ENCODE measurements around the gene NFKB1. TPM values are rescaled to one million over a fixed set of nuclear protein-coding genes. Genes with fewer than 3 reads are reported as not detected.

NFKB1 gene
- polyA plus RNA-seq, 1 donor (not counting 4 experiments of a cell fraction or from before 2014, with no cell fraction given), result 21.8 TPM

- DNase-seq (ENCODE audit: low read depth, low spot score) (no peak), FAIRE-seq (no peak)
- Histone ChIP-seq H3K9ac (ENCODE audit: control insufficient read depth, extremely low read depth, insufficient read depth, low read length) (no peak overlapping the region), H2AFZ (ENCODE audit: control insufficient read depth, low read length) (no peak overlapping the region), H3K4me2 (ENCODE audit: control insufficient read depth, extremely low read depth, insufficient read depth, low read depth, low read length) (no peak overlapping the region), H4K20me1 (ENCODE audit: control insufficient read depth, extremely low read depth, insufficient read depth, low read length) (no peaks in the 10 kb centered on the region), H3K4me3 (ENCODE audit: control insufficient read depth in 2 of 3, extremely low read depth in 1 of 3, insufficient read depth in 2 of 3, low read depth in 1 of 3, low read length in 3 of 3) (no peak overlapping the region), H3K36me3 (ENCODE audit: control insufficient read depth in 2 of 2, extremely low read depth in 1 of 2, insufficient read depth in 2 of 2, low read length in 2 of 2) (no peaks in the 10 kb centered on the region), H3K4me1 (ENCODE audit: control insufficient read depth, extremely low read depth, insufficient read depth, low read length) (no peaks in the 10 kb centered on the region), H3K27me3 (ENCODE audit: control insufficient read depth, extremely low read depth, insufficient read depth, low read length) (no peaks in the 10 kb centered on the region), H3K9me1 (ENCODE audit: control insufficient read depth, extremely low read depth, insufficient read depth, low read length) (no peaks in the 10 kb centered on the region), H3K27ac (ENCODE audit: control insufficient read depth, insufficient read depth, low read length) (no peak overlapping the region), H3K9me3 (ENCODE audit: control insufficient read depth, low read depth, low read length) (no peaks in the 10 kb centered on the region), H3K79me2 (ENCODE audit: control insufficient read depth, insufficient read depth, low read length) (no peaks in the 10 kb centered on the region)
- no peak for TF ChIP-seq CTCF (optimal IDR thresholded peaks at IDR 0.05 in 1 of 3, IDR thresholded peaks at IDR 0.05 in 1 of 3, conservative IDR thresholded peaks at IDR 0.05 in 1 of 3; ENCODE audit: extremely low read depth in 1 of 3, insufficient read depth in 2 of 3, low read length in 3 of 3)
- no peak for TF ChIP-seq EZH2 (IDR thresholded peaks at IDR 0.05; ENCODE audit: low read length)
- dilution Hi-C loops (cut with MboI; ENCODE audit: extremely low pct_ligation_motif_present, low sequenced_read_pairs), result no loop called here
Measured at GRCh38 chr4:102454981-102455685, 46.0 kb upstream of the NFKB1 start.

GRCh38 chr4:102455750-102456149, 45.4 kb upstream of the NFKB1 start:
- no peaks in the 10 kb centered on the region for H3K79me2 ChIP-seq (ENCODE audit: control insufficient read depth, insufficient read depth, low read length)
- H3K9ac ChIP-seq (ENCODE audit: control insufficient read depth, extremely low read depth, insufficient read depth, low read length), result no peak overlapping the region
- H3K27me3 ChIP-seq (ENCODE audit: control insufficient read depth, extremely low read depth, insufficient read depth, low read length), result no peaks in the 10 kb centered on the region
- no peaks in the 10 kb centered on the region for H3K9me1 ChIP-seq (ENCODE audit: control insufficient read depth, extremely low read depth, insufficient read depth, low read length)
- no peak overlapping the region for H3K4me3 ChIP-seq (ENCODE audit: control insufficient read depth in 2 of 3, extremely low read depth in 1 of 3, insufficient read depth in 2 of 3, low read depth in 1 of 3, low read length in 3 of 3)
- TF ChIP-seq EZH2 (IDR thresholded peaks at IDR 0.05; ENCODE audit: low read length) (no peak), CTCF (optimal IDR thresholded peaks at IDR 0.05 in 1 of 3, IDR thresholded peaks at IDR 0.05 in 1 of 3, conservative IDR thresholded peaks at IDR 0.05 in 1 of 3; ENCODE audit: extremely low read depth in 1 of 3, insufficient read depth in 2 of 3, low read length in 3 of 3) (no peak)
- no peaks in the 10 kb centered on the region for H4K20me1 ChIP-seq (ENCODE audit: control insufficient read depth, extremely low read depth, insufficient read depth, low read length)
- H3K4me1 ChIP-seq (ENCODE audit: control insufficient read depth, extremely low read depth, insufficient read depth, low read length), result no peaks in the 10 kb centered on the region
- H3K4me2 ChIP-seq (ENCODE audit: control insufficient read depth, extremely low read depth, insufficient read depth, low read depth, low read length), result no peak overlapping the region
- no peaks in the 10 kb centered on the region for H3K36me3 ChIP-seq (ENCODE audit: control insufficient read depth in 2 of 2, extremely low read depth in 1 of 2, insufficient read depth in 2 of 2, low read length in 2 of 2)
- dilution Hi-C loops (cut with MboI; ENCODE audit: extremely low pct_ligation_motif_present, low sequenced_read_pairs), result no loop called here
- no peak overlapping the region for H2AFZ ChIP-seq (ENCODE audit: control insufficient read depth, low read length)
- FAIRE-seq (no peak), DNase-seq (ENCODE audit: low read depth, low spot score) (no peak)
- no peaks in the 10 kb centered on the region for H3K9me3 ChIP-seq (ENCODE audit: control insufficient read depth, low read depth, low read length)
- no peak overlapping the region for H3K27ac ChIP-seq (ENCODE audit: control insufficient read depth, insufficient read depth, low read length)

All from keratinocyte (primary cell).